Activated CD8-positive, alpha-beta T cell treated with anti-CD3 and anti-CD28 coated beads, Interleukin-2, amount 10 ng/mL, durations not matched to agents 7 days and 5 days (primary cell): ENCODE results near the gene AGXT. TPM values are rescaled to one million over a fixed set of nuclear protein-coding genes. Genes with fewer than 3 reads are reported as not detected.

ENCODE experiments used
- ATAC-seq: fragments of 150-1000 bp; cut with Tn5 transposase; one replicate; pipeline ENCODE4 v1.10.0; 2021; ENCODE audit warnings: moderate library complexity
- CTCF ChIA-PET: fragments of 350-600 bp; sonication (Branson Sonifier 250); formaldehyde crosslinking; loops from one replicate; lab custom pipeline; 2021; ENCODE audit warnings: antibody characterized with exemption; lab: Charles Lee
- POLR2A ChIA-PET: fragments of 350-600 bp; sonication (Branson Sonifier 250); formaldehyde crosslinking; loops from one replicate; lab custom pipeline; 2021; ENCODE audit warnings: antibody characterized with exemption; lab: Charles Lee
- DNase-seq: peaks from one replicate; pipeline ENCODE4 v3.0.0-alpha.2; 2020
- H3K27ac Mint-ChIP-seq: one replicate; pipeline ENCODE4 v1.8.0; 2021; ENCODE audit warnings: mild to moderate bottlenecking, mixed read lengths
- H3K27me3 Mint-ChIP-seq: one replicate; pipeline ENCODE4 v1.8.0; 2021; ENCODE audit warnings: low read depth, mixed read lengths
- H3K36me3 Mint-ChIP-seq: one replicate; pipeline ENCODE4 v1.8.0; 2021; ENCODE audit warnings: low read depth, mixed read lengths
- H3K4me1 Mint-ChIP-seq: one replicate; pipeline ENCODE4 v1.8.0; 2021; ENCODE audit warnings: low read depth, mixed read lengths
- H3K4me3 Mint-ChIP-seq: one replicate; pipeline ENCODE4 v1.8.0; 2021; ENCODE audit warnings: mild to moderate bottlenecking, mixed read lengths
- H3K9me3 Mint-ChIP-seq: one replicate; pipeline ENCODE4 v1.8.0; 2022; ENCODE audit warnings: mixed read lengths; ENCODE audit not compliant: insufficient read depth
- total RNA-seq, 2 experiments: library from RNA; stranded (reverse); gene quantifications; one replicate each; pipeline ENCODE4 v1.2.3, GENCODE V29; 2021

AGXT gene
- total RNA-seq, 2 experiments from 2014 or later = not detected

DNA sequence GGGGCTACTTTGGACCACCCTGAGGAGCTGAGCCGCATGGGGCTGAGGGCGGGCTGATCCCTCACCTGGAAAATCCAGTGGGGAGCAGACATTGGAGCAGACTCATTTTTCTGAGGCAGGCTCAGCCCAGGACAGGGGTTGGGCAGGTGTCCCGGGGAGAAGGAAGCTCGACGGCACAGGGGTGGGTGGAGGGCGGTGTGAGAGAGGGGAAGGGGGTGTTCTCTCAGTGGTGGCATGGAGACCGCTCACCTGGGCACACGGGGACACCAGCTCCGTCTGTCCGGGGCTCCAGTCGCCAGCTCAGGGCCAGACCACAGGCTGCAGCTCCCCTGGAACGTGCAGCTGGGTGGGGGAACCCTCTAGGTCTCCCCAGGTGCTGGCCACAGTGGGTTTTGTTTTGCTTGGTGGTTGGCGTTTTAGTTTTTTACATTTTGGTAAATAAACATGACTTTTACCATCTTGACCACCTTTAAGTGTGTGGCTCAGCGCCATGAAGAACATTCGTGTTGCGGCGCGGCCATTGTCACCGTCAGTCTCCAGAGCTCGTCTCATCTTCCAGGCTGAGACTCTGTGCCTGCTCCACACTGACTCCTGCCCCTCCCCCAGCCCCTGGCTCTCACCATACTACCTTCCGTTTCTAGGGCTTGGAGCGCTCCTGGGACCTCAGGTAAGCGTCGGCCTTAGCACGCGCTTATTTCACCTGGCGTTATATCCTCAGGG, 31.7 kb downstream of the AGXT start:
- Mint-ChIP-seq H3K36me3 (no peaks in the 10 kb centered on the region), H3K27ac (no peak overlapping the region), H3K27me3 (no peaks in the 10 kb centered on the region), H3K9me3 (no peaks in the 10 kb centered on the region), H3K4me3 (no peak overlapping the region), H3K4me1 (no peaks in the 10 kb centered on the region)
- no peak for DNase-seq
- ChIA-PET CTCF (no interaction called here), POLR2A (no interaction called here)
- no peak for ATAC-seq

DNA sequence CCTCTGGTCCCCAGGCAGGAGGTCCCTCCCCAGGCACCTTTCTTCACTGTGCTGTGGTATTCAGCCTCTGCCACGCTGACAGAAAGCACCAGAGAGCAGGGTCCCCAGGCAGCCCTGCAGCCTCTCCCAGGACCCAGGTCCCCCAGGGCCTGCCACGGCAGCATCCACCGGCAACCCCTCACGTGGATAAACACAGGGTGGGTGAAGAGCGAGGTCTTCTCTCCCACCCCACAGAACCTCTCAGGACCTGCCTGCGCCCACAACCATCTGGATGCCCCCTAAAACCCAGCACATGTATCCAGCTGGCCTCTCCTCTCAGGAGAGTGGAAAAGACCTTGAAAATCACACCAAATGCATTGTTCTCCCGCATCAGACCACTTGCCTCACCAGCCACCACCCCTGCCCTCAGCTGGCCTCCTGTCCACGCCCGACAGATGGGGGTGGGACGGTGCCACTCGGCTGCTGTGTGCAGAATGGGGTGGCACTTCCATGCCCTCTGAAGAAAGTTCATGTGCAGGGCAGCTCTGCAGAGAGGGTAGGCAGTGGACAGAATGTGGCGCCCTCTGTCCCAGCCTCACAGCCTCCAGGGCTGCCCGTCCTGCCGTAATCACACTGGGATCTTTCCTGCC, 33.5 kb downstream of the AGXT start:
- POLR2A ChIA-PET = no interaction called here
- Mint-ChIP-seq H3K27ac (no peak overlapping the region), H3K4me3 (no peak overlapping the region), H3K27me3 (no peaks in the 10 kb centered on the region), H3K9me3 (no peaks in the 10 kb centered on the region), H3K36me3 (no peaks in the 10 kb centered on the region), H3K4me1 (no peaks in the 10 kb centered on the region)
- CTCF ChIA-PET = no interaction called here
- DNase-seq (no peak), ATAC-seq (no peak)

DNA sequence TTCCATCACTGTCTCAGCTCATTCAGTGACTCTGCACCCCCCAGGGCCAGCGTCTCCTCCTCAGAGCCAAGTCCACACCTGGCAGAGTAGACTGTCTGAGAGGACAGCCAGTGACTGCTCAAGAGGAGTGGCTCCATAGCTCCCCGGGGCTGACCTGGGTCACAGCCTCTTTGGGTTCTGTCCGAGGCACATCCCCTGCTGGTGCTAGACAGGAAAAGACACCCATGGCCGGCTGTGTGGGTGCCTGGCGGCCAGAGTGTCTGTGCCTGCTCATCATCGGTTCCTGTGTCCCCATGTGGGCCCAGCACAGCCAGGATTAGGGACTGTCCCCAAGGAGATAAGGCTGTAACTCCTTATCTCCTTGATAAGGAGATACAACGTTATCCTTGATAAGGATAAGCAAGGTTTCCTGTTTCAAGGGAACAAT, 34.0 kb downstream of the AGXT start:
- H3K4me3 Mint-ChIP-seq = no peak overlapping the region
- no peaks in the 10 kb centered on the region for H3K27me3 Mint-ChIP-seq
- DNase-seq = no peak
- no peaks in the 10 kb centered on the region for H3K9me3 Mint-ChIP-seq
- ATAC-seq = no peak
- CTCF ChIA-PET = no interaction called here
- H3K27ac Mint-ChIP-seq = no peak overlapping the region
- H3K4me1 Mint-ChIP-seq = no peaks in the 10 kb centered on the region
- POLR2A ChIA-PET = no interaction called here
- H3K36me3 Mint-ChIP-seq = no peaks in the 10 kb centered on the region

DNA sequence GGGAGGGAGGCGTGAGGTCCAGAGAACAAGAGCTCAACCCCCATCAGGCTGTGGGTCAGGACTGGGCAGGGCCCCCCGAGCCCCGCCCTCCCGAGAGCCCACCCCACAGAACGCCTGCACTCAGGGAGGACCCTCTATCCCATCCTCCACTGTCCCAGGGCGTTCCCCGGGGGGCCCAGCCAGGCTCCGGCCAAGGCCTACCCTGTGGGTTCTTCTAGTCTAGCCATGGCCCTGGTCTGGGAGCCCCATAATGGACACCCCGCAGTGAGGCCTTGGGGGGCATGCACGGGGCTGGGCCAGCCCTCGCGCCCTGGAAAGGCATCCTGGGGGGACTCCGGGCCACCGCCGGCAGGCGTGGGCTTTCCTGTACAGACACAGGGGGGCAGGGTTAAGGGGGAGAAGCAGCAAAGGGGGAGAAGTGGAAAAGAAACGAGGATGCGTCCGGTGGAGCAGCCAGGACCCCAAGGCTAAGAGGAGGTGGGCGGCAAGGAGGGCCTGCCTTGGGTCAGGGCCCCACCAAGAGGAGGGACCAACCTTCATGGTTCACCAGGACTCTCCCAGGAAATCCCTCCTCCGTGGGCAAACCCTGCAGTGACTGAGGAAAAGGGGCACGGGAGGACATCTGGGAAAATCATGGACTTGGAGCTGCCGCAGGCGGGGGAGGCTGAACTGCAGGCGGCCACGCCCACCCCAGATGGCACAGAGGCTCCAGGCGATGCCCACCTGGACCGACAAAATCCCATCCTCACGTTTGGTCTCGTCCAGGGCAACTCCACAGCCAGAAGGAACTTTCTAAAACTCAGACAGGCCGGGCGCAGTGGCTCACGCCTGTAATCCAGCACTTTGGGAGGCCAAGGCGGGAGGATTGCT, 34.8 kb downstream of the AGXT start:
- Mint-ChIP-seq H3K9me3 (no peaks in the 10 kb centered on the region), H3K4me3 (no peak overlapping the region)
- no peak for ATAC-seq

DNA sequence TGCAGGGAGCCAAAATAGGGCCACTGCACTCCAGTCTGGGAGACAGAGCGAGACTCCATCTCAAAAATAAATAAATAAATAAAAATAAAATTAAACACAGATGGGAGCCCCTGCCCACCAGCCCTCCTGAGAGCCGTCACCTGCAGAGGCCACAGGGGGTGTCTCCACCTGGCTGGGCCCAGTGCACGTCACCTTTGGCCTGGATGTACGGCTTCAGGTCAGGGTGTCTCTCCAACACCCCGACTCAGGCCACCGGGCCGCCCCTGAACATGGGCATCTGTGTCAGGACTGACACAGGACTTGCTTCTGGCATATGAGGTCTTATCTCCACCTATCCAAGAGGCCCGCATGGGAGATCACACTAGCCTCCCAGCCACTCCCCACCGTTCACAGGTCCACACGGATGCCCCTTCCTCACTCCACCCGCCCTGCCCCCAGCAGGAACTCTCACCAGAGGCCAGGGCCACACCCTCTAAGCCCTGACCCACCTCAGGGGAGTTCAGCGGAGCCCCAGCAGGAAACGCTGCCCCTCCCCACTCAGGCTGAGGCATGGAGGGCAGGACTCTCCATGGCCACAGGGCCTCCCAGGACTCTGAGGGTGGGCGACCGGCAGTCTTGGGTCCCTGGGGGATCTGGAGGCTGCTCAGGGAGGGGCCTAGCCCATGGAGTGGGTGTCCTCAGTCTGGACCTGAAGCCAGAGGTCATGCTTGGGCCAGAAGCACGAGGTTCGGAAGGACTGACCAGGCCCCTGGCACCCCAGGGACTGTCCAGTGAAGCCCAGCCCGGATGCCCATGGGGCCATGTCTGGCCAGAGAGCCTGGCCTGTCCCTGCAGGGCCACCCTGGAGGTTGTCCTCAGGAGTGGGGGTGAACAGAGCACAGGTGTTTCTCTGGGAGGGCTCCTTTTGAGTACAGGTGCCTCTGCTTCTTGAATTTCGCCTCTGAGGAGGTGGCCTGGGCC, 35.9 kb downstream of the AGXT start:
- Mint-ChIP-seq H3K4me3 (no peak overlapping the region), H3K27ac (no peak overlapping the region), H3K27me3 (no peaks in the 10 kb centered on the region), H3K36me3 (no peaks in the 10 kb centered on the region), H3K9me3 (no peaks in the 10 kb centered on the region), H3K4me1 (no peaks in the 10 kb centered on the region)
- CTCF ChIA-PET = no interaction called here
- no peak for DNase-seq
- no peak for ATAC-seq
- POLR2A ChIA-PET = no interaction called here

More for the DNA sequence above, 34.8 kb downstream of the AGXT start:
- DNase-seq = no peak
- no peaks in the 10 kb centered on the region for H3K4me1 Mint-ChIP-seq
- H3K27me3 Mint-ChIP-seq = no peaks in the 10 kb centered on the region
- H3K27ac Mint-ChIP-seq = no peak overlapping the region
- ChIA-PET POLR2A (no interaction called here), CTCF (no interaction called here)
- no peaks in the 10 kb centered on the region for H3K36me3 Mint-ChIP-seq

DNA sequence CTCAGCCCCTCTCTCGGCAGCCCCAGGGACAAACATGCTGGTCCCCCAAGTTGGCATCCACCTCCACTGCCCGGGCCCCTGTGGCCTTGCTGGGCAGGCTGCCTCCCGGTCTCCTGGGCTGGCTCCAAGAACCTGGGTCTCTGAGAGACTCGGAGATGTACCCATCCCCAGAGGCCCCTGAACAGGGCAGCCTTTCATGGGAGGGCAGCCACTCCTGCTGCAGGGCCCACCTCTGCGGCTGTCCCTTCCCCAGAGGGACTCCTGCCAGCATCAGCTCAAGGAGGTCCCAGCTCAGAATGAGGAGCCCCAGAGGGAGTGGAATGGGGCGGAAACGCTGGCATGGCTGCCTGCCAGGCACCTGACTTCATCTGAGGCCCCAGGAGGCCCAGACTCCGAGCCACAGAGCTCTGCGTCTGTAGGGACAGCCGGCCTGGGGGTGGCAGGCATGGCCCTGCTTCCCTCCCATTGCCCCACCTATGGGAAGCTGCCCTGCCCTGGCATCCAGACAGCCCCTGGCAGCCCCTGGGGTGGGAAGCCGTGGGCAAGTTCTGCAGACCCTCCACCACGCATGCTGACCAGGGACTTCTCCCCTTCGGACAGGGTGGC, 36.7 kb downstream of the AGXT start:
- ATAC-seq (no peak), DNase-seq (no peak)
- Mint-ChIP-seq H3K27ac (no peak overlapping the region), H3K27me3 (no peaks in the 10 kb centered on the region), H3K36me3 (no peaks in the 10 kb centered on the region), H3K4me3 (no peak overlapping the region), H3K9me3 (no peaks in the 10 kb centered on the region), H3K4me1 (no peaks in the 10 kb centered on the region)
- CTCF ChIA-PET = interaction anchor here (1.0 kb wide), 1 partner anchor 9 kb away, joined by 3 read pairs; no protein-coding TSS in a partner anchor
- POLR2A ChIA-PET = no interaction called here

DNA sequence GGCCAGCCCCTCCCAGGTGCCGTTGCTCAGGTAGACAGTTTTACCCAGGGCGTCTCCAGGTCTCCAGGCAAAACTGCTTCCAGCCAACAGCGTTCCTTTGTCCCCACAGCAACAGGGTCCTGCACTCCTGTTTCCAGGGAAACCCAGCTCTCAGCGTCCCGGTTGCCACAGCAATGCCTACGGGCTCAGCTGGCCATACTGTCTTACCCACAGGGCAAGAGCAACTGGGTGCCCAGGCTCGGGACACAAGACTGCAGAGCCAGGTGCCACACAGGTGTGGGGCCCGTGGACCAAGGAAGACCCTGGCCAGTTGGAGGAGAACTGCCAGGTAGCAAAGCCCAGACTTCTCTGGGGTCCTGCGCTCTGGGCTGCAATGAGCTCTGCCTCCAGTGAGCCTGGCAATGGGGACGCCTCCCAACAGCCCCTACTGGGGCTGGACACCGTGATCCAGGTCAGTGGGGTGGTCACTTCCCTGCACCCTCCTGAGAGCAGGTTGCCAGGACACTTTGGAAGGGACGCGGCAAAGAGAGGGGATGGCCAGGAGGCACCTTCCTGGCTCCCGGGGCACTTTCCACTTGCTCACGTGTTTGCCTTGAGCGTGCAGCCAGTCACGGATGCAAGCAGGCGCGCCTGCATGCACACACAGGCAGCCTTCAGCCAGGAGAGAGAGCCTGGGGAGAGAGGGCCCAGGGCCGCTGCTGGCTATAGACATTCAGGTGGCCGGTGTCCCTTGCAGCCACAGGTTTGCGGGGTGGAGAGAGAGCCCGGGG, 37.7 kb downstream of the AGXT start, which contains the start of gene CROCC2:
Gene CROCC2, plus strand, starts transcription at position 196 of the 770 bp plus-strand sequence. Its CDS starts 178 bp downstream, at position 374.
- no peak for DNase-seq
- no peak within 1 kb of the TSS for H3K4me3 Mint-ChIP-seq
- ATAC-seq = no peak
- POLR2A ChIA-PET = no interaction called here
- no peaks in the 10 kb centered on the region for H3K9me3 Mint-ChIP-seq
- H3K27me3 Mint-ChIP-seq = no peaks in the 10 kb centered on the region
- H3K36me3 Mint-ChIP-seq = no peaks in the 10 kb centered on the region
- CTCF ChIA-PET = interaction anchor here (1.0 kb wide), 1 partner anchor 8 kb away, joined by 3 read pairs; no protein-coding TSS in a partner anchor
- no peaks in the 10 kb centered on the region for H3K4me1 Mint-ChIP-seq
- no peak within 1 kb of the TSS for H3K27ac Mint-ChIP-seq

DNA sequence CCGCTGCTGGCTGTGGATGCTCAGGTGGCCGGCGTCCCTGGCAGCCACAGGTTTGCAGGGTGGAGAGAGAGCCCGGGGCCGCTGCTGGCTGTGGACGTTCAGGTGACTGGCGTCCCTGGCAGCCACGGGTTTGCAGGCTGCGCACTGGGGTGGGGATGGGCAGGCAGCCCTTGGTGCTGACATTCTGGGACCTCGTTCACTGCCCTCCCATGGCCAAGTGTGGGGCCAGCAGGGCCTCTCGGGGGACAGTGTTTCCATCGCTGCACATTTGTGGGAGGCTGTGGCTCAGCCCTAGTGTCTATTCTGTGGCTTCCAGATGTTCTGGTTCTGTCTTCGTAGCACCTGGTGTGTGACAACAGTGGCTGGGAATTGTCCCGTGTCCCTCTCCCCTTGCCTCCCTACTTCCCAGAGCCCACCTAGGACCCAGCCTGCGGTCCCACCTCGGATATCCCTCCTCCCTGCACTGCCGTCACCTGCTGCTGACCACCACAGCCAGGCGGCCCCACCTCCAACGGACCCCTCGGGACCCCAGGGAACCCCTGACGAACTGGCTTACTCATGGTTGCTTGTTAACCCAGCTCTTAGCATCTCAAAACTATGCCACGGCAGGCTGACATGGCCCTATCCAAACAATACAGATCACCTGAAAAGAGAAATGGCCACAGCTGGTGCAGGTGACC, 38.4 kb downstream of the AGXT start:
- Mint-ChIP-seq H3K4me1 (no peaks in the 10 kb centered on the region), H3K27ac (no peak overlapping the region), H3K9me3 (no peaks in the 10 kb centered on the region), H3K36me3 (no peaks in the 10 kb centered on the region), H3K4me3 (no peak overlapping the region), H3K27me3 (peaks cover 2% of the 10 kb centered on the region)
- POLR2A ChIA-PET = no interaction called here
- CTCF ChIA-PET = no interaction called here
- no peak for DNase-seq
- ATAC-seq = no peak

DNA sequence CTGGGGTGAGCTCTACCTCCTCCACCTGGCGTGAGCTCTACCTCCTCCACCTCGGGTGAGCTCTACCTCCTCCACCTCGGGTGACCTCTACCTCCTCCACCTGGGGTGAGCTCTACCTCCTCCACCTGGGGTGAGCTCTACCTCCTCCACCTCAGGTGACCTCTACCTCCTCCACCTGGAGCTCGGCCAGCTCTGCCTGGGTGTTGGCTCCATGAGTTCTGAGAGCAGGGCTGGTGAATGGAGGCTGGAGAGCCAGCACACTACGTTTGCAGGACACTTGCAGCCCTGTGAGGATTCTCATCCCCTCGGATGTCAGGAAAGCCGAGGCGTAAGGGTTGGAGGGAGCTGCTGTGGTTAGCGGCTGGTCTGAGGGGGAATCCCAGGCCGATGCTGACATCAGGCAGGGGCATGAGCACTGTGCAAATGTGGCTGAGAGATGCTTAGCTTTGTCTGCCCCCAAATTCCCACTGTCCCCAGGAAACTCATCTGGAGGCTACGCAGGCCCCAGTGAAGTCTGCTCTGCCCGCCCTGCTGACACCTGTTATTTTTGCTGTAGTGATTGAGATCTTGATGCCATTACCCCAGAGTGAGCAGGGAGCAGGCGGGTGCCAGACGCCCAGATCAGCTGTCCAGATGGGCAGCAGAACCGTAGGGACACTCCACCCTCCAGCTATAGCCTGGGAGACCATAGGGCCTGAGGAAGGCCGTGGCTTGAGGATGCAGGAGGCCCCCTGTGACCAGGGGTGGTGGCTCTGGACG, 40.8 kb downstream of the AGXT start:
- POLR2A ChIA-PET = no interaction called here
- Mint-ChIP-seq H3K27me3 (peaks cover 2% of the 10 kb centered on the region), H3K9me3 (no peaks in the 10 kb centered on the region), H3K36me3 (no peaks in the 10 kb centered on the region), H3K4me3 (no peak overlapping the region), H3K4me1 (no peaks in the 10 kb centered on the region), H3K27ac (no peak overlapping the region)
- CTCF ChIA-PET = no interaction called here
- no peak for DNase-seq
- no peak for ATAC-seq
